ENCODE data around the gene NSMCE3.

NSMCE3 gene

GRCh38 chr15:29259233-29259632, 10.4 kb downstream of the NSMCE3 start:
- no peak overlapping the region for H3K4me3 ChIP-seq (replicated peaks; ENCODE audit: insufficient read depth, low read length)
- H3K27me3 ChIP-seq (ENCODE audit: insufficient read depth, poor library complexity, severe bottlenecking): no peaks in the 10 kb centered on the region
- no peak overlapping the region for H3K27ac ChIP-seq (replicated peaks)
- TF ChIP-seq REST (IDR thresholded peaks at IDR 0.05; ENCODE audit: insufficient replicate concordance, low read depth) (no peak), SPI1 (IDR thresholded peaks at IDR 0.05; ENCODE audit: borderline replicate concordance, low read depth) (no peak), POLR2AphosphoS5 (IDR thresholded peaks at IDR 0.05; ENCODE audit: low read depth) (no peak), CTCF (IDR thresholded peaks at IDR 0.05; ENCODE audit: insufficient read depth, low read length) (no peak), GABPA (IDR thresholded peaks at IDR 0.05; ENCODE audit: low read depth) (no peak)
- no peak for DNase-seq (ENCODE audit: low read depth in 1 of 2, low spot score in 1 of 2)

- no peak for DNase-seq (ENCODE audit: low read depth in 1 of 2, low spot score in 1 of 2)
Observed at GRCh38 chr15:29252234-29252633, 17.4 kb downstream of the NSMCE3 start.

GRCh38 chr15:29244544-29244943, 25.1 kb downstream of the NSMCE3 start:
- Histone ChIP-seq H3K27ac (replicated peaks) (no peak overlapping the region), H3K27me3 (ENCODE audit: insufficient read depth, poor library complexity, severe bottlenecking) (no peaks in the 10 kb centered on the region), H3K4me3 (replicated peaks; ENCODE audit: insufficient read depth, low read length) (no peak overlapping the region)
- DNase-seq (ENCODE audit: low read depth in 1 of 2, low spot score in 1 of 2): no peak
- no peak for TF ChIP-seq POLR2AphosphoS5 (IDR thresholded peaks at IDR 0.05; ENCODE audit: low read depth)
- TF ChIP-seq SPI1 (IDR thresholded peaks at IDR 0.05; ENCODE audit: borderline replicate concordance, low read depth): no peak
- no peak for TF ChIP-seq REST (IDR thresholded peaks at IDR 0.05; ENCODE audit: insufficient replicate concordance, low read depth)
- TF ChIP-seq GABPA (IDR thresholded peaks at IDR 0.05; ENCODE audit: low read depth): no peak
- TF ChIP-seq CTCF (IDR thresholded peaks at IDR 0.05; ENCODE audit: insufficient read depth, low read length): no peak

More at GRCh38 chr15:29252234-29252633, 17.4 kb downstream of the NSMCE3 start:
- H3K27ac ChIP-seq (replicated peaks): no peak overlapping the region
- H3K27me3 ChIP-seq (ENCODE audit: insufficient read depth, poor library complexity, severe bottlenecking): no peaks in the 10 kb centered on the region
- TF ChIP-seq REST (IDR thresholded peaks at IDR 0.05; ENCODE audit: insufficient replicate concordance, low read depth) (no peak), GABPA (IDR thresholded peaks at IDR 0.05; ENCODE audit: low read depth) (no peak), POLR2AphosphoS5 (IDR thresholded peaks at IDR 0.05; ENCODE audit: low read depth) (no peak), CTCF (IDR thresholded peaks at IDR 0.05; ENCODE audit: insufficient read depth, low read length) (no peak), SPI1 (IDR thresholded peaks at IDR 0.05; ENCODE audit: borderline replicate concordance, low read depth) (no peak)
- H3K4me3 ChIP-seq (replicated peaks; ENCODE audit: insufficient read depth, low read length): no peak overlapping the region

All from HL-60 (cell line).